Jurkat, Clone E6-1 (cell line): ENCODE measurements around the gene GDPD4.
"Not testable (repeated sequence)": the region's sequence is repeated elsewhere in the genome, so short reads cannot be mapped to it uniquely, and the experiment has no call there.

ENCODE experiments used
- DNase-seq: peaks from one replicate; pipeline ENCODE4 v3.0.0-alpha.2; 2011; ENCODE audit warnings: low read depth, low spot score
- H3K4me3 ChIP-seq: 2 replicates; pipeline ENCODE4 v1.5.1; 2011; ENCODE audit warnings: mild to moderate bottlenecking, low read length, control low read depth, moderate library complexity

The GDPD4 gene

GRCh38 chr11:77302752-77303151 lies 1.3 kb upstream of the GDPD4 start:
- no peak overlapping the region for H3K4me3 ChIP-seq
- DNase-seq = no peak

GRCh38 chr11:77300695-77301094 lies 791 bp downstream of the GDPD4 start:
- no peak for DNase-seq
- no peak overlapping the region for H3K4me3 ChIP-seq

- DNase-seq, H3K4me3 ChIP-seq: not testable (repeated sequence)
These were observed 1.5 kb downstream of the GDPD4 start for GRCh38 chr11:77300028-77300427.

GRCh38 chr11:77299528-77299993 lies 1.9 kb downstream of the GDPD4 start:
- DNase-seq = no peak
- H3K4me3 ChIP-seq = no peak overlapping the region

- DNase-seq = no peak
- H3K4me3 ChIP-seq = no peak overlapping the region
These were observed 7.4 kb downstream of the GDPD4 start for GRCh38 chr11:77294040-77294439.

- no peak overlapping the region for H3K4me3 ChIP-seq
- DNase-seq = no peak
These were observed 11.7 kb downstream of the GDPD4 start for GRCh38 chr11:77289737-77290136.

GRCh38 chr11:77287615-77288273 lies 13.7 kb downstream of the GDPD4 start:
- DNase-seq = no peak
- no peak overlapping the region for H3K4me3 ChIP-seq

GRCh38 chr11:77287136-77287535 lies 14.3 kb downstream of the GDPD4 start:
- no peak for DNase-seq
- no peak overlapping the region for H3K4me3 ChIP-seq

GRCh38 chr11:77284476-77285468 lies 16.7 kb downstream of the GDPD4 start:
- H3K4me3 ChIP-seq = no peak overlapping the region

GRCh38 chr11:77283101-77283500 lies 18.4 kb downstream of the GDPD4 start:
- DNase-seq = no peak

More at GRCh38 chr11:77284476-77285468, 16.7 kb downstream of the GDPD4 start:
- DNase-seq = no peak

GRCh38 chr11:77278595-77279506 lies 22.6 kb downstream of the GDPD4 start:
- H3K4me3 ChIP-seq = no peak overlapping the region
- DNase-seq = no peak

More at GRCh38 chr11:77283101-77283500, 18.4 kb downstream of the GDPD4 start:
- no peak overlapping the region for H3K4me3 ChIP-seq

GRCh38 chr11:77276271-77276670 lies 25.2 kb downstream of the GDPD4 start:
- no peak overlapping the region for H3K4me3 ChIP-seq
- DNase-seq = no peak

- no peak for DNase-seq
These were observed 30.6 kb downstream of the GDPD4 start for GRCh38 chr11:77270921-77271320.

GRCh38 chr11:77269484-77270123 lies 31.9 kb downstream of the GDPD4 start:
- DNase-seq = no peak
- no peak overlapping the region for H3K4me3 ChIP-seq

More at GRCh38 chr11:77270921-77271320, 30.6 kb downstream of the GDPD4 start:
- H3K4me3 ChIP-seq = no peak overlapping the region

- no peak overlapping the region for H3K4me3 ChIP-seq
- no peak for DNase-seq
These were observed 33.5 kb downstream of the GDPD4 start for GRCh38 chr11:77267962-77268361.

GRCh38 chr11:77266766-77267165 lies 34.7 kb downstream of the GDPD4 start:
- H3K4me3 ChIP-seq = no peak overlapping the region
- DNase-seq = no peak

GRCh38 chr11:77262803-77263202 lies 38.7 kb downstream of the GDPD4 start:
- H3K4me3 ChIP-seq = no peak overlapping the region
- DNase-seq = no peak

GRCh38 chr11:77259641-77260040 lies 41.8 kb downstream of the GDPD4 start:
- no peak for DNase-seq
- H3K4me3 ChIP-seq = no peak overlapping the region

GRCh38 chr11:77253690-77254089 lies 47.8 kb downstream of the GDPD4 start:
- no peak for DNase-seq
- H3K4me3 ChIP-seq = no peak overlapping the region
